GM18502 (cell line): Measurements from ENCODE around the gene SIM1.

ENCODE experiments used
- ATAC-seq: cut with Tn5 transposase; IDR thresholded peaks from one replicate; pipeline ENCODE4 v1.9.1; 2021; ENCODE audit warnings: mild to moderate bottlenecking; ENCODE audit not compliant: unreplicated experiment, poor library complexity

The SIM1 gene

GRCh38 chr6:100473182-100473581, 8.5 kb upstream of the SIM1 start:
- no peak for ATAC-seq

- ATAC-seq = peak; percentile 92
Observed at GRCh38 chr6:100472674-100473073, 8.0 kb upstream of the SIM1 start.

GRCh38 chr6:100470422-100471120, 5.8 kb upstream of the SIM1 start:
- no peak for ATAC-seq

- ATAC-seq = no peak
Observed at GRCh38 chr6:100469101-100469859, 4.6 kb upstream of the SIM1 start.

GRCh38 chr6:100468016-100468622, 3.4 kb upstream of the SIM1 start:
- no peak for ATAC-seq

- no peak for ATAC-seq
Observed at GRCh38 chr6:100467129-100468015, 2.7 kb upstream of the SIM1 start.

- no peak for ATAC-seq
Observed at GRCh38 chr6:100466410-100467128, 1.8 kb upstream of the SIM1 start.

GRCh38 chr6:100465701-100466409, 1.1 kb upstream of the SIM1 start:
- no peak for ATAC-seq

GRCh38 chr6:100464162-100464851, 414 bp downstream of the SIM1 start:
- no peak for ATAC-seq

GRCh38 chr6:100463630-100464161, 1.0 kb downstream of the SIM1 start:
- ATAC-seq = no peak

GRCh38 chr6:100462706-100463629, 1.8 kb downstream of the SIM1 start:
- ATAC-seq = no peak

- ATAC-seq = peak; percentile 39
Observed at GRCh38 chr6:100461917-100462705, 2.6 kb downstream of the SIM1 start.

GRCh38 chr6:100461278-100461916, 3.3 kb downstream of the SIM1 start:
- ATAC-seq = no peak

- no peak for ATAC-seq
Observed at GRCh38 chr6:100460650-100461204, 4.0 kb downstream of the SIM1 start.

GRCh38 chr6:100459592-100460184, 5.0 kb downstream of the SIM1 start:
- no peak for ATAC-seq
